SIG-M5 treated with dmso at 0.1 percent for 504 hours (cell line): ENCODE measurements around the gene CLBA1.
"Not testable (repeated sequence)": the region's sequence is repeated elsewhere in the genome, so short reads cannot be mapped to it uniquely, and the experiment has no call there.

Experiments used
- DNase-seq: peaks from one replicate; lab custom pipeline; 2025; ENCODE audit not compliant: unreplicated experiment; lab: John Stamatoyannopoulos, UW

CLBA1 gene

DNA sequence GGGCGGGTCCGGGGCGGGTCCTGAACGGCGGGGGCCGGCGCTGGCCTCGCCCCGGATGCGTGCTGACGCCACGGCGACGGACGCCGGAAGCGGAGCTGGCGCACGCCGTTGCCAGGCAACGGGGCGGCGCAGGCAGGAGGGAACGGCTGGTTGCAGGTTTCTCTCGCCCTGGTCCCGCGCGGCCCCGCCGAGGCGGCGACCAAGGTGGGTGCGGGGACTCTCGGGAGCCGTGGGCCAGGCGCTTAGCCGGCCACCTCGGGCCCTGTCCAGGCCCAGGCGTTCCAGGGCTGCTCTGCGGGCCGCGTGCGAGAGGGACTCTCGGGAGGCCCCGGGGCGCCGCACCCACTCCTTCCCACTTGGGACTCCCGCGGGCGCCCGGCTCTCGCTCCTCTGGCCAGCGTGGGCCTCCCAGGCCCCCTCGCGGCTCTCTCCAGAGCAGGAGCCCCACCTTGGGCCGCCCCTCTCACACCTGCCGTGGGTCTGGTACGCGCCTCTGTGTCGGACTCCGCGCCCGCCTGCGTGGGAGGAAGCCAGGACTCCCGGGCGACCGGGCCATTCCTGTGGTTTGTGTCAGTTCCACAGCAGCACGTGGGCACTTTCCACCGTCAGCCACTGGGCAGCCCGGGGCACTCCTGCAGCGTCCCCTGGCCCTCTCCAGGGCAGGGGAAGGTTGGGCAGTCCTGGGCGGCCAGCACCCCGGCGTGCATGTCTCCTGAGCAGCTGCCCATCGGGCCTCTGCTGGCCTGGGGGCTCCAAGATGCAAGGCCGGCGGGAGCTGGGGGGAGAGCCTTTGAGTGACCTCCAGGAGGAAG is at the start of gene CLBA1:
CLBA1 (plus strand) TSS at position 114 of the 812 bp plus-strand sequence; CDS start at position 758, 644 bp downstream.
- DNase-seq: peak; percentile 79

DNA sequence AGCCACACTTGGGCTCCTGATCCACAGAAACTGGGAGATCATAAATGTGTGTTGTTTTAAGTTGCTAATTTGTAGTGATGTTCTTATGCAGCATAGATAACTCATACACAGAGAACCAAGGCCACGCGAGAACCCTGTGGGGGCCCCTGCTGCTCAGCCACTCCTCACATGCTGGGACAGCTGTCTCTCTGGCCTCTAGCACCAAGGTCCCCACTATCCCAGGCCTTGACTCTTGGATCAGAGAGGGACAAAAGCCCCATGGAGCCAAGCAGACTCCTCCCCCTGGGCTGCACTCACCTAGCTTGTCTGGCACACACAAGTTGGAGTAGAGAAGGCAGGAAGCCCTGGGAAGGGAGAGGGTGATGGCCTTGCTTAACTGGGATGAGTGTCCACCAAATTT is 49.6 kb upstream of the CLBA1 start:
- no peak for DNase-seq

DNA sequence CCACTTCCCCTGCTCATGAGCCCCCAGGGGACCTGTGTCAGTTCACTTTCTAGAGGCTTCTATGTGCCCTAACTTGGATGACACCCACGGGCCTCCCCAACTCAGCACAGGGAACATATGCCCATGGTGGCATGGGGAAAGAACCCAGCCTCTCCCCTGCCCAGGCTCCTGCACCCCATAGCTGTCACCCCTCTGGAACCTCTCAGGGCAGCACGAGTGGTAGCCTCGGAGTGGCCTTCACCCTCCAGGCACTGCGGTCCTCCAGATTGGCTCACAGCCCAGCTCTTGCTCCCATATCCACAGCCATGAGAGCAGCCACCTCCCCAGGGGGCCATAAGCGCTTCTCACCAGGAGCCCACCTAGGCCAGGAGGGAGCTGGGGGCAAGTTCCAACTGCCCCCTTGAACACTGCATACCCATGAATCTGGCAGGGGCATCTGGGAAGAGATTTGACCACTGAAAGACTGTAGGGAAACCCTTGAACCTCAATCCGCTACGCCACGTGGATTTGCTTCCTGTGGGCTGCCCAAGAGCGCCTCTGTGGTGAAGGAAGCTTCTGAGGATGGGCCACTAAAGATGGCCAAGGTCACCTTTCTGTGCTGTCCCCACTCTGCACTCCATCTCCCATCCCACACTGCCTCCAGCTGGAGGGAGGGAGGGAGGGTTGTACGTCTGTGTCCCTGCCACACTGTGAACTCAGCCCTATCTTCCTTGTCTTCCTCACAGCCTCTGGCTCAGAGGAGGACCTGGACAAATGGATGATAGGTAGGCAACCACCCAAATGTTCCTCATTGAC is 49.0 kb upstream of the CLBA1 start:
- DNase-seq: no peak

DNA sequence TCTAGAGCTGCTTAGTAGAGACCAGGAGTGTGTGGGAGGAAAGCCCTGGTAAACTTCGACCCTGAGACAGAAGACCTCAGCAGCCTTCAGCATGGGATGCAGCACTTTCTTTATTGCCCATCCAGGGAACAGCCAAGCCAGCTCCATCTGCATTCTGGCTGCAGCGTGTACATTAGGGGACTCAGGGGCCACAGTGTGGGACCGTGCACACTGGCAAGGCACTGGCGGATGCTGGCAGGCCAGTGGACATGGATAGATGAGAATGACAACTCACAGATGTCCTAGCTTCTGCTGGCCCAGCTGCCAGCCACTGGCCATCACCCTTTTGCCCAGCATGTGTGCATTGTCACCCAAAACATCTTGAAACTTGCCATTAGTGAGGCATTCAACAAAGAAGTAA is 48.4 kb upstream of the CLBA1 start:
- no peak for DNase-seq

DNA sequence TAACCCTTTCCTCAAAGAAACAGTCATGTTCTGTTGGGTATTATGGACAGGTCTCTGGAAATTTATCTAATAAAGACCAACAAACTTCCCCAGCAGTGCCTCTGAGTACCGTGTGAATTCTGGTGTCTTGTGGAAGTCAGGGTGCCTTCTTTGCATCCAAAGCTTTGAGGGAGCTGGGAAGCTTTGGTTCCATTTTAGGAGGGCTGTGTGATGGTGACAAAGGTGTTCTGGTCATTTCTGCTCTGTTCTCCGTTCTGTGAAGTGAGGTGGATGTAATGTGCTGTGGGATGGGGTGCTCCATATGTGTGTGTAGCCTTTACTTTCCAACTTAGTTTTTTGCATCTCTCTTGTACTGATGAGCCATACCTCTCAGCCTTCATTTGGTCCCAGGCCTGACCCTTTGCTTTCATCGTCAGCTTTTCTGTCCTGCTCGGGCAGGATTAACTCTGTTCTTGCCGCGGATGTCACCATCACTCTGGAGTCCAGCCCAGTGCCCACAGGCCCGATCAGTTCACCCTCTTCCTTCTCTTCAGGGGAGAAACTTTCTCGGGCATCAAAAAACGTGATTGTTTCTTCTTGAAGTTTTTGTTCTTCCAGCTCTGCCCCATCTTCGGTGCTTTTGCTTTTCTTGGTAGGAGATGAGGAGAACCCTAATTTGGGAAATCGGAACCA is 47.8 kb upstream of the CLBA1 start:
- DNase-seq: no peak

DNA sequence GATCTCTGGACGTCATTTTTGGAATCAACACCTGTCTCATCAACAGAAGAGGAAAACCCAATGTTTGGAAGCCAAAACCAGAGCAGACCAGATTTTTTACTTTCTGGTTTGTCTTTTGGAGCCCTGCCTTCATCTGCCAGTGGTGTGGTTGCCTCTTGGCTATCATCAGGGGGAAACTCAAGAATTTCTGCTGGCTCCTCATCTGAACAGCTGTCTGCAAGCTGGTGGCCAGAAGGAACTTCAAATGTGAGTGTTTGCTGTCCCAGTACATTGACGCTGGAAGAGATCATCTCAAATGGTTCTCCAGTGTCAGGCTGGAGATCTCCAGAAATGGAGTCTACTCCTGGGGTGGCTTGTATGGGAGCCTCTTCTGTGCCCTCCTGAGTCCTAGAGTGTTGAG is 47.2 kb upstream of the CLBA1 start:
- DNase-seq: no peak

DNA sequence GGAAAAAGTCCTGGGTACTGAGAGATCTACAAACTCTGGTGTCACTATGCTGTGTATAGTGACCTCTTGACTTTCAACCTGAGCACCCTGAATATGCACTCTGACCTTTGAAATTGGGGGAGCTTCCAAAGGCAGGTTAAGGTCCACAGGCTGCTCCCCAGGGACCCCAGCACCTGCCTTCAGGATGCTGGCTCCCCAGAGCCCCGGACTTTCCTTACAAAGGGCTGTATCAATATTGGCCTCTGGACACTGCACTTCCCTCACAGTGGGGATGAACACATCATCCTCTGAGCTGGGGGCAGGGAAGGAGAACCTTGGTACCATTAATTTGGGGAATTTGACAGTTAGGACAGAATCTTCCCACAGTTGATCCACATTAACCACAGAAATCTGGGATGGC is 46.6 kb upstream of the CLBA1 start:
- no peak for DNase-seq

DNA sequence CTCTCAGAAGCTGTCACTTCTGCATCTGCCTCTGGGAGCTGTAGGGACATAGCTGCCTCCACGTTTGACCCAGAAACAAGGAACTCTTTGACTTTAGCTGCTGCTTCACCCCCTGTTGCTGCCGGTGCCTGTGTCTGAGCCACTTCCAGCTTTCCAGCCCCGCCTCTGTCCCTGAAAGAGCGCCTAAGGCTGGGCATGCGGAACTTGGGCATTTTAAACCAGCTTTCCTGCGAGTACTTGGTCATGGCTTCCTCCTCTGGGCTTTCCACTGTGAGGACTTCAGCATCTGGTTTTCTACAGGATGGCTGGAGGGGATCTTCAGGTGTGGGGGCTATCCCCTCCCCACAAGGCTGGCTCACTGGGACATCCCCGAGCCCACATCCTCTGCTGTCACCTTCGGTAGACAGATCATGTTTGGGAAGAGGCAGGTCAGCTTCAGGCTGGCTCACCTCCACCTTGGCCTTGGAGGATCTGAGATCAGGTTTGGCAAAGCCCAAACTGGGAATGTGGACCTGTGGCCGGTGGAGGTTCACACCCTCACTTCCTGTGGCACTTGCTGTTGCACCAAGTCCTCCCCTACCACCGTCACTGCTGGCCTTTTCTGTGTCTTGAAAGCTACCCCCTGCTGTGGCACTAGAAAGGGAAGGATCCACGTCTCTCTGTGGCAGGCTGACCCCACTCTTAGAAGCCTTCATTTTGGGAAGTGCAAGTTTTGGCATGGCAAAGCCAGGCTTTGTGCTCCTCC is 45.8 kb upstream of the CLBA1 start:
- DNase-seq: no peak

DNA sequence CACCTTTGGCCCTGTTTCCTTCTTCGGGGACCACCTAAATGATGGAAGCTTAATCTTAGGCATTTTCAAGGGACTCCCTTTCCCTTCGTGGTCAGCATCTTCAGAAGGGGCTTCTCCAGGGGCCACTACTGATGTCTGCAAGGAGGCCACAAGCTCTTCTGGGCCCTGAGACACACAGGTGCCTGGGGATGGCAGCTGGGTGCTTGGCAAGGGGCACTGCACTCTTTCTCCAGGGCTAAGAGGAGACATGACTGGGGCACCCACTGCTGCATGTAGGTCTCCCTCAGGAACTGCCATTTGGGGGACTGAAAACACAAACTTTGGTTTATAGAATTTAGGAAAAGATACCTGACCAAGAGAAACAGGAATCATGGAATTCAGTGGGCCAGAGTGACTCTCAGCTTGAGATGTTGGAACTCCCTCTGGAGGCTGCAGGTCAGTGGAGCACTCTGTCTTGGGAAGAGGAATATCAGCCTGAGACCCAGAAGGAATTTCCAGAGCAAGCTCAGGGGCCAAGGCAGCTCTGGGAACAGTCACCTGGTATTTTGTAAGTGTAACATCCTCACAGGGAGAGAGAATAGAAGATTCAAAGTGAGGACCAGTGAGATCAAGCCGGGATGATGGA is 45.0 kb upstream of the CLBA1 start:
- DNase-seq: peak; percentile 9

DNA sequence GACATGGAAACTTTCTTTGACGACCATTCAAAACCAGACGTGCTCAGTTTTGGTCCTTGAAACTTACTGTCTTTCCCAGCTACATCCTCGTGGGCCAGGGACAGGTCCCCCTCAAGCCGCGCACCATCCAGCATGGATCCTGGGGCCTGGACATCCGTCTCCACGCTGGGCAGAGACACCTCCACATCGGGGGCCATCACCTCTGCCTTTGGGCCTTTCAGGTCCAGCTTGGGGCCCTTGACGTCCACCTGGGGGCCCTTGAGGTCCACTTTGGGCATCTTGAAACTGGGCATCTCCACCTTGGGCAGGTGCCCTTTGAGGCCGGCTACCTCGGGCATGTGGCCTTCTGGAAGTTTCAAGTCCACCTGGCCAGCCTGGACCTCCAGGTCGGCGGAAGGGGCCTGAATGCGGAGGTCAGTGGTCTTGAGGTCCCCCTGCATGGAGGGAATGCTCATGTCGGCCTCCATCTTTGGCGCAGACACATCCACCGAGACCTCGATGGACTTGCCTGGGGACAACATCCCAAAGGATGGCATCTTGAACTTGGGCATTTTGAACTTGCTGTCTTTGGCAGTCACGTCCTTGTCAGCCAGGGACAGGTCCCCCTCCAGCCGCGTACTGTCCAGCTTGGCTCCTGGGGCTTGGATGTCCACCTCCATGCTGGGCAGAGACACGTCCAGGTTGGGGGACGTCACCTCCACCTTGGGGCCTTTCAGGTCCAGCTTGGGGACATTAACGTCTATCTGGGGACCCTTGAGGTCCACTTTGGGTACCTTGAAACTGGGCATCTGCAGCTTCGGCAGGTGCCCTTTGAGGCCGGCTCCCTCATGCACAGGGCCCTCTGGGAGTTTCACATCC is 43.9 kb upstream of the CLBA1 start:
- DNase-seq: no peak

DNA sequence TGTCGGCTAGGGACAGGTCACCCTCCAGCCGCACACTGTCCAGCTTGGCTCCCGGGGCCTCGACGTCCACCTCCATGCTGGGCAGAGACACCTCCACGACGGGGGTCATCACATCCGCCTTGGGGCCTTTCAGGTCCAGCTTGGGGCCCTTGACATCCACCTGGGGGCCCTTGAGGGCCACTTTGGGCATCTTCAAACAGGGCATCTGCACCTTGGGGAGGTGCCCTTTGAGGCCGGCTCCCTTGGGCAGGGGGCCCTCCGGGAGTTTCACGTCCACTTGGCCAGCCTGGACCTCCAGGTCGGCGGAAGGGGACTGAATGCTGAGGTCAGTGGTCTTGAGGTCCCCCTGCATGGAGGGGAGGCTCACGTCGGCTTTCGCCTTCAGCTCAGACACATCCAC is 43.0 kb upstream of the CLBA1 start:
- DNase-seq: no peak

DNA sequence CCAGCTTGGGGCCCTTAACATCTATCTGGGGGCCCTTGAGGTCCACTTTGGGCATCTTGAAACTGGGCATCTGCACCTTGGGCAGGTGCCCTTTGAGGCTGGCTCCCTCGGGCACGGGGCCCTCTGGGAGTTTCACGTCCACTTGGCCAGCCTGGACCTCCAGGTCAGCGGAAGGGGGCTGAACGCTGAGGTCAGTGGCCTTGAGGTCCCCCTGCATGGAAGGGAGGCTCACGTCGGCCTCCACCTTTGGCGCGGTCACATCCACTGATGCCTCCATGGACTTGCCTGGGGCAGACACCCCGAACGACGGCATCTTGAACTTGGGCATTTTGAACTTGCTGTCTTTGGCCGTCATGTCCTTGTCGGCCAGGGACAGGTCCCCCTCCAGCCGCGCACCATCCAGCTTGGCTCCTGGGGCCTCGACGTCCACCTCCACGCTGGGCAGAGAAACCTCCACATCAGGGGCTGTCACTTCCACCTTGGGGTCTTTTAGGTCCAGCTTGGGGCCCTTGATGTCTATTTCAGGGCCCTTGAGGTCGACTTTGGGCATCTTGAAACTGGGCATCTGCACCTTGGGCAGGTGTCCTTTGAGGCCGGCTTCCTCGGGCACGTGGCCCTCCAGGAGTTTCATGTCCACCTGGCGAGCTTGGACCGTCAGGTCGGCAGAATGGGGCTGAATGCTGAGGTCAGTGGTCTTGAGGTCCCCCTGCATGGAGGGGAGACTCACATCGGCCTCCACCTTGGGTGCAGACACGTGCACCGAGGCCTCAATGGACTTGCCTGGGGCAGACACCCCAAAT is 42.2 kb upstream of the CLBA1 start:
- not testable (repeated sequence) for DNase-seq

DNA sequence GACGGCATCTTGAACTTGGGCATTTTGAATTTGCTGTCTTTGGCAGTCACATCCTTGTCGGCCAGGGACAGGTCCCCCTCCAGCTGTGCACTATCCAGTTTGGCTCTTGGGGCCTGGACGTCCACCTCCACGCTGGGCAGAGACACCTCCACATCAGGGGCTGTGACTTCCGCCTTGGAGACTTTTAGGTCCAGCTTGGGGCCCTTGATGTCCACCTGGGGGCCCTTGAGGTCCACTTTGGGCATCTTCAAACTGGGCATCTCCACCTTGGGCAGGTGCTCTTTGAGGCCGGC is 41.6 kb upstream of the CLBA1 start:
- DNase-seq: not testable (repeated sequence)

DNA sequence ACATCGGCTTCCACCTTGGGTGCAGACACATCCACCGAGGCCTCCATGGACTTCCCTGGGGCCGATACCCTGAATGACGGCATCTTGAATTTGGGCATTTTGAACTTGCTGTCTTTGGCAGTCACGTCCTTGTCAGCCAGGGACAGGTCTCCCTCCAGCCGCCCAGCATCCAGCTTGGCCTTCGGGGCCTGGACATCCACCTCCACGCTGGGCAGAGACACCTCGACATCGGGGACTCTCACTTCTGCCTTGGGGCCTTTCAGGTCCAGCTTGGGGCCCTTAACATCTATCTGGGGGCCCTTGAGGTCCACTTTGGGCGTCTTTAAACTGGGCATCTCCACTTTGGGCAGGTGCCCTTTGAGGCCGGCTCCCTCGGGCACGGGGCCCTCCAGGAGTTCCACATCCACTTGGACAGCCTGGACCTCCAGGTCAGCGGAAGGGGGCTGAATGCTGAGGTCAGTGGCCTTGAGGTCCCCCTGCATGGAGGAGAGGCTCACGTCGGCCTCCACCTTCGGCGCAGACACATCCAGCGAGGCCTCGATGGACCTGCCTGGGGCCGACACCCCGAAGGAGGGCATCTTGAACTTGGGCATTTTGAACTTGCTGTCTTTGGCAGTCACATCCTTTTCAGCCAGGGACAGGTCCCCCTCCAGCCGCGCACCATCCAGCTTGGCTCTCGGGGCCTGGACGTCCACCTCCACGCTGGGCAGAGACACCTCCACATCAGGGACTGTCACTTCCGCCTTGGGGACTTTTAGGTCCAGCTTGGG is 41.0 kb upstream of the CLBA1 start:
- DNase-seq: not testable (repeated sequence)

DNA sequence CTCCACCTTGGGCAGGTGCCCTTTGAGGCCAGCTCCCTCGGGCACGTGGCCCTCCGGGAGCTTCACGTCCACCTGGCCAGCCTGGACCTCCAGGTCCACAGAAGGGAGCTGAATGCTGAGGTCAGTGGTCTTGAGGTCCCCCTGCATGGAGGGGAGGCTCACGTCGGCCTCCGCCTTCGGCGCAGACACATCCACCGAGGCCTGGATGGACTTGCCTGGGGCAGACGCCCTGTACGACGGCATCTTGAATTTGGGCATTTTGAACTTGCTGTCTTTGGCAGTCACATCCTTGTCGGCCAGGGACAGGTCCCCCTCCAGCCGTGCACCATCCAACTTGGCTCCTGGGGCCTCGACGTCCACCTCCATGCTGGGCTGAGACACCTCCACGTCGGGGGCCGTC is 40.3 kb upstream of the CLBA1 start:
- not testable (repeated sequence) for DNase-seq

DNA sequence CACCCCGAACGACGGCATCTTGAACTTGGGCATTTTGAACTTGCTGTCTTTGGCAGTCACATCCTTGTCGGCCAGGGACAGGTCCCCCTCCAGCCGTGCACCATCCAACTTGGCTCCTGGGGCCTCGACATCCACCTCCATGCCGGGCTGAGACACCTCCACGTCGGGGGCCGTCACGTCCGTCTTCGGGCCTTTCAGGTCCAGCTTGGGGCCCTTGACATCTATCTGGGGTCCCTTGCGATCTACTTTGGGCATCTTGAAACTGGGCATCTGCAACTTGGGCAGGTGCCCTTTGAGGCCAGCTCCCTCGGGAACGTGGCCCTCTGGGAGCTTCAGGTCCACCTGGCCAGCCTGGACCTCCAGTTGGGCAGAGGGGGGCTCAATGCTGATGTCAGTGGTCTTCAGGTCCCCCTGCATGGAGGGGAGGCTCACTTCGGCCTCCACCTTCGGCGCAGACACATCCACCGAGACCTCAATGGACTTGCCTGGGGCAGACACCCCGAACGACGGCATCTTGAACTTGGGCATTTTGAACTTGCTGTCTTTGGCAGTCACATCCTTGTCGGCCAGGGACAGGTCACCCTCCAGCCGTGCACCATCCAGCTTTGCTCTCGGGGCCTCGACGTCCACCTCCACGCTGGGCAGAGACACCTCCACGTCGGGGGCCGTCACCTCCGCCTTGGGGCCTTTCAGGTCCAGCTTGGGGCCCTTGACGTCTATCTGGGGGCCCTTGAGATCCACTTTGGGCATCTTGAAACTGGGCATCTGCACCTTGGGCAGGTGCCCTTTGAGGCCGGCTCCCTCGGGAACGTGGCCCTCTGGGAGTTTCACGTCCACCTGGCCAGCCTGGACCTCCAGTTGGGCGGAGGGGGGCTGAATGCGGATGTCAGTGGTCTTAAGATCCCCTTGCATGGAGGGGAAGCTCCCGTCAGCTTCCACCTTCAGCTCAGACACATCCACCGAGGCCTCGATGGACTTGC is 39.3 kb upstream of the CLBA1 start:
- DNase-seq: not testable (repeated sequence)

DNA sequence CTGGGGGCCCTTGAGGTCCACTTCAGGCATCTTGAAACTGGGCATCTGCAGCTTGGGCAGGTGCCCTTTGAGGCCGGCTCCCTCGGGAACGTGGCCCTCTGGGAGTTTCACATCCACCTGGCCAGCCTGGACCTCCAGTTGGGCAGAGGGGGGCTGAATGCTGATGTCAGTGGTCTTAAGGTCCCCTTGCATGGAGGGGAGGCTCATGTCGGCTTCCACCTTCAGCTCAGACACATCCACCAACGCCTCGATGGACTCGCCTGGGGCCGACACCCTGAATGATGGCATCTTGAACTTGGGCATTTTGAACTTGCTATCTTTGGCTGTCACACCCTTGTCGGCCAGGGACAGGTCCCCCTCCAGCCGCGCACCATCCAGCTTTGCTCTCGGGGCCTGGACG is 38.4 kb upstream of the CLBA1 start:
- not testable (repeated sequence) for DNase-seq
